Prostate gland (tissue), 2 donors: ENCODE data around the gene ABCA6. TPM values are rescaled to one million over a fixed set of nuclear protein-coding genes. Genes with fewer than 3 reads are reported as not detected.
"Not testable (repeated sequence)": the region's sequence is repeated elsewhere in the genome, so short reads cannot be mapped to it uniquely, and the experiment has no call there.

ENCODE experiments used
- DNase-seq: peaks from one replicate; pipeline ENCODE4 v3.0.0-alpha.2; 2019; ENCODE audit warnings: low spot score
- H3K27ac ChIP-seq, 2 donors: fragments of 200-600 bp; sonication (generic); 2 replicates each; pipeline ENCODE4 v1.5.1; 2017 to 2019
- H3K27me3 ChIP-seq: fragments of 200-600 bp; sonication (generic); replicated peaks from 2 replicates; pipeline ENCODE4 v1.5.1; 2019; ENCODE audit not compliant: insufficient read depth
- H3K36me3 ChIP-seq, 2 donors: fragments of 200-600 bp; sonication (generic); 1 replicate in 1 of 2; 2 replicates in 1 of 2; pipeline versions ENCODE4 v1.5.1 to v1.8.1; 2017 to 2019
- H3K4me1 ChIP-seq: fragments of 200-600 bp; sonication (generic); replicated peaks from 2 replicates; pipeline ENCODE4 v1.5.1; 2019
- H3K4me3 ChIP-seq, 2 donors: fragments of 200-600 bp; sonication (generic); 2 replicates each; pipeline ENCODE4 v1.5.1; 2017 to 2019
- H3K9me3 ChIP-seq: fragments of 200-600 bp; sonication (generic); 2 replicates; pipeline ENCODE4 v1.5.1; 2017
- POLR2A ChIP-seq: fragments of 450-650 bp; IDR thresholded peaks from one replicate; pipeline ENCODE4 v1.6.1; 2016; ENCODE audit warnings: antibody characterized with exemption, mild to moderate bottlenecking
- POLR2AphosphoS5 ChIP-seq: sonication (generic); formaldehyde crosslinking; IDR thresholded peaks from one replicate; pipeline ENCODE4 v1.6.1; 2017; ENCODE audit warnings: antibody characterized with exemption
- WGBS: methylation state at CpG from one replicate; pipeline ENCODE4 v1.1.5; 2018; 5-methylcytosine and 5-hydroxymethylcytosine counted together
- intact Hi-C: fragments of 100-400 bp; cut with DNase I; formaldehyde crosslinking; loops from one replicate; pipeline ENCODE4 v1.14.2; 2022
- total RNA-seq, 2 donors: library from RNA; depleted of rRNA; stranded (reverse); fragments of >200 nt; gene quantifications; one replicate each; pipeline ENCODE4 v1.1.0, GENCODE V29; 2016
- TF ChIP-seq, protein P1 (sequence below), 4 experiments: fragments of 200-600 bp in 2 of 4; fragments of 450-650 bp in 2 of 4; sonication (generic) in 2 of 4; IDR thresholded peaks; 1 replicate in 3 of 4; 2 replicates in 1 of 4; pipeline ENCODE4 v1.5.1; 2016 to 2019; ENCODE audit warnings: antibody characterized with exemption in 4 of 4, mild to moderate bottlenecking in 2 of 4, moderate library complexity in 2 of 4

Gene ABCA6
- total RNA-seq, 2 donors from 2014 or later, result 3.2 to 10.1 TPM

DNA sequence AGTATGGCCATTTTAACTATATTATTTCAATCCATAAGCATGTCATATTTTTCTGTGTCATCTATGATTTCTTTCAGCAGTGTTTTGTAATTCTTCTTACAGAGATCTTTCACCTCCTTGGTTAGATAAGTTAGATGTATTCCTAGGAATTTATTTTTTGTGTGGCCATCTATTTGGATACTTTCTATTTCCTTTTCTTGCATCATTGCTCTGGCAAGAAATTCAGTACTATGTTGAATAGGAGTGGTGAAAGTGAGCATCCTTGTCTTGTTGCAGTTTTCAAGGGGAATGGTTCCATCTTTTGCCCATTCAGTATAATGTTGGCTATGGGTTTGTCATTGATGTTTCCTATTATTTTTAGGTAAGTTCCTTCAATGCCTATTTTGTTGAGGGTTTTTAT, 65.9 kb downstream of the ABCA6 start:
- Histone ChIP-seq H3K9me3 (no peaks in the 10 kb centered on the region), H3K4me1 (no peaks in the 10 kb centered on the region), H3K4me3 (no peak overlapping the region), H3K27me3 (no peaks in the 10 kb centered on the region), H3K36me3 (no peaks in the 10 kb centered on the region), H3K27ac (no peak overlapping the region)
- no peak for DNase-seq
- no peak for TF ChIP-seq POLR2AphosphoS5
- TF ChIP-seq POLR2A, result no peak
- TF ChIP-seq, protein P1, sequence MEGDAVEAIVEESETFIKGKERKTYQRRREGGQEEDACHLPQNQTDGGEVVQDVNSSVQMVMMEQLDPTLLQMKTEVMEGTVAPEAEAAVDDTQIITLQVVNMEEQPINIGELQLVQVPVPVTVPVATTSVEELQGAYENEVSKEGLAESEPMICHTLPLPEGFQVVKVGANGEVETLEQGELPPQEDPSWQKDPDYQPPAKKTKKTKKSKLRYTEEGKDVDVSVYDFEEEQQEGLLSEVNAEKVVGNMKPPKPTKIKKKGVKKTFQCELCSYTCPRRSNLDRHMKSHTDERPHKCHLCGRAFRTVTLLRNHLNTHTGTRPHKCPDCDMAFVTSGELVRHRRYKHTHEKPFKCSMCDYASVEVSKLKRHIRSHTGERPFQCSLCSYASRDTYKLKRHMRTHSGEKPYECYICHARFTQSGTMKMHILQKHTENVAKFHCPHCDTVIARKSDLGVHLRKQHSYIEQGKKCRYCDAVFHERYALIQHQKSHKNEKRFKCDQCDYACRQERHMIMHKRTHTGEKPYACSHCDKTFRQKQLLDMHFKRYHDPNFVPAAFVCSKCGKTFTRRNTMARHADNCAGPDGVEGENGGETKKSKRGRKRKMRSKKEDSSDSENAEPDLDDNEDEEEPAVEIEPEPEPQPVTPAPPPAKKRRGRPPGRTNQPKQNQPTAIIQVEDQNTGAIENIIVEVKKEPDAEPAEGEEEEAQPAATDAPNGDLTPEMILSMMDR (IDR thresholded peaks at IDR 0.05), result no peak
- intact Hi-C loops, result no loop called here

DNA sequence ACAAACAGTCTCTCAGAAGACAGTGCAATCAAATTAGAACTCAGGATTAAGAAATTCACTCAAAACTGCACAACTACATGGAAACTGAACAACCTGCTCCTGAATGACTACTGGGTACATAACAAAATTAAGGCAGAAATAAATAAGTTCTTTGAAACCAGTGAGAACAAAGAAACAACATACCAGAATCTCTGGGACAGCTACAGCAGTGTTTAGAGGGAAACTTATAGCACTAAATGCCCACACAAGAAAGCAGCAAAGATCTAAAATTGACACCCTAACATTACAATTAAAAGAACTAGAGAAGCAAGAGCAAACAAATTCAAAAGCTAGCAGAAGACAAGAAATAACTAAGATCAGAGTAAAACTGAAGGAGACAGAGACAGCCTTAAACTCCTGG, 68.3 kb downstream of the ABCA6 start:
- H3K36me3 ChIP-seq, H3K4me3 ChIP-seq, H3K27me3 ChIP-seq, H3K9me3 ChIP-seq, DNase-seq, H3K4me1 ChIP-seq, H3K27ac ChIP-seq, intact Hi-C loops: not testable (repeated sequence)

DNA sequence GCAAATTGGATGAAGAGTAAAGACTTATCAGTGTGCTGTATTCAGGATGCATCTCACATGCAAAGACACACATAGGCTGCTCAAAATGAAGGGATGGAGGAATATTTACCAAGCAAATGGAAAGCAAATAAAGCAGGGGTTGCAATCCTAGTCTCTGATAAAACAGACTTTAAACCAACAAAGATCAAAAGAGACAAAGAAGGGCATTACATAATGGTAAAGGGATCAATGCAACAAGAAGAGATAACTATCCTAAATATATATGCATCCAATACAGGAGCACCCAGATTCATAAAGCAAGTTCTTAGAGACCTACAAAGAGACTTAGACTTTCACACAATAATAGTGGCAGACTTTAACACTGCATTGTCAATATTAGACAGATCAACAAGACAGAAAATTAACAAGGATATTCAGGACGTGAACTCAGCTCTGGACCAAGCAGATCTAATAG, 68.9 kb downstream of the ABCA6 start:
- H3K27me3 ChIP-seq, DNase-seq, intact Hi-C loops, H3K4me1 ChIP-seq, H3K27ac ChIP-seq, H3K9me3 ChIP-seq, H3K36me3 ChIP-seq, H3K4me3 ChIP-seq: not testable (repeated sequence)
- WGBS, result 42% methylated on average over 1 of the region's 1 CpG

DNA sequence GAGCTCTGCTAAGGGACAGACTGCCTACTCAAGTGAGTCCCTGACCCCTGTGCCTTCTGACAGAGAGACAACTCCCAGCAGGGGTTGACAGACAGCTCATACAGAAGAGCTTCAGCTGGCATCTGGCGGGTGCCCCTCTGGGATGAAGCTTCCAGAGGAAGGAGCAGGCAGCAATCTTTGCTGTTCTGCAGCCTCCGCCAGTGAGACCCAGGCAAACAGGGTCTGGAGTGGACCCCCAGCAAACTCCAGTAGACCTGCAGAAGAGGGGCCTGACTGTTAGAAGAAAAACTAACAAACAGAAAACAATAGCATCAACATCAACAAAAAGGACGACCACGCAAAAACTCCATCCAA, 70.5 kb downstream of the ABCA6 start:
- H3K27ac ChIP-seq, H3K4me1 ChIP-seq, H3K4me3 ChIP-seq, DNase-seq, H3K27me3 ChIP-seq, H3K36me3 ChIP-seq, intact Hi-C loops, H3K9me3 ChIP-seq: not testable (repeated sequence)
- WGBS, result 97% methylated on average over 4 of the region's 4 CpGs

DNA sequence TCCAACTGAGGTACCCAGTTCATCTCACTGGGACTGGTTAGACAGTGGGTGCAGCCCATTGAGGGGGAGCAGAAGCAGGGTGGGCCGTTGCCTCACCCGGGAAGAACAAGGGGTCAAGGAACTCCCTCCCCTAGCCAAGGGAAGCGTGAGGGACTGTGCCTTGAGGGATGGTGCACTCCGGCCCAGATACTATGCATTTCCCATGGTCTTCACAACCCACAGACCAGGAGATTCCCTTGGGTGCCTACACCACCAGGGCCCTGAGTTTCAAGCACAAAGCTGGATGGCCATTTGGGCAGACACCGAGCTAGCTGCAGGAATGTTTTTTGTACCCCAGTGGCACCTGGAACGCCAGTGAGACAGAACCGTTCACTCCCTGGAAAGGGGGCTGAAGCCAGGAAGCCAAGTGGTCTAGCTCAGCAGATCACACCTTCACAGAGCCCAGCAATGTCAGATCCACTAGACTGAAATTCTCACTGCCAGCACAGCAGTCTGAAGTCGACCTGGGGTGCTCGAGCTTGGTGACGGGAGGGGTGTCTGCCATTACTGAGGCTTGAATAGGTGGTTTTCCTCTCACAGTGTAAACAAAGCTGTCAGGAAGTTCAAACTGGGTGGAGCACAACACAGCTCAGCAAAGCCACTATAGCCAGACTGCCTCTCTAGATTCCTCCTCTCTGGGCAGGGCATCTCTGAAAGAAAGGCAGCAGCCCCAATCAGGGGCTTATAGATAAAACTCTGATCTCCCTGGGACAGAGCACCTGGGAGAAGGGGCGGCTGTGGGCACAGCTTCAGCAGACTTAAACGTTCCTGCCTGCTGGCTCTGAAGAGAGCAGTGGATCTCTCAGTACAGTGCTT, 71.1 kb downstream of the ABCA6 start:
- intact Hi-C loops, H3K27ac ChIP-seq, DNase-seq, H3K9me3 ChIP-seq, H3K4me3 ChIP-seq, H3K27me3 ChIP-seq, H3K4me1 ChIP-seq, H3K36me3 ChIP-seq: not testable (repeated sequence)
- 60% methylated on average over 12 of the region's 12 CpGs for WGBS

DNA sequence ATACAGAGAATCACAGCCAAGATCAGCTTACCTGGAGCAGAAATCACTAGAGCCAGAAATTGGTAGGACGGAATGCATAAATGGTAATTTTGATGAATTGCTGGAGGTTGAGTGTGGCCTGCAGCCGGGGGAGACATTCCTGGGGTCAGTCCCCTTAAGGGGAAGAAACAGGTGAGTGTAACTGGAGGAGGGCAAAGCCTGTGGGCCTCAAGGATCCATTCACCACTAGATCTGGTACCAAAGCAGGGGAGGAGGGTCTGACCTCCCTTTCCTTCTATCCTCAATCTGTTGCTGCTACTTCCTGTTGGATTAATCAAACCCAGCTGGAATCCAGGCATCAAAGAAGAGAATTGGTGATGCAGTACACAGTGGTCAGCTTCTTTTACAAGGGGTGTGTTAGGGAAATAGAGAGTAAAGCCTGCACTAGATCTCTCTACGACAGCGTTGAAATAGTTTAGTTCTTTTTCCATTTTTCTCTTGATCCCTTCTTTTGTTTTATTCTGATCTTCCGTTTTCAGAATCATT, 72.4 kb downstream of the ABCA6 start:
- intact Hi-C loops, result no loop called here
- TF ChIP-seq, protein P1 (IDR thresholded peaks at IDR 0.05), result no peak
- TF ChIP-seq POLR2AphosphoS5, result no peak
- TF ChIP-seq POLR2A, result no peak

More for the DNA sequence above, 72.4 kb downstream of the ABCA6 start:
- no peaks in the 10 kb centered on the region for H3K27me3 ChIP-seq
- no peaks in the 10 kb centered on the region for H3K36me3 ChIP-seq
- H3K9me3 ChIP-seq, result no peaks in the 10 kb centered on the region
- no peaks in the 10 kb centered on the region for H3K4me1 ChIP-seq
- H3K4me3 ChIP-seq, result no peak overlapping the region
- DNase-seq, result no peak
- WGBS, result 88% methylated on average over 5 of the region's 5 CpGs
- H3K27ac ChIP-seq, result no peak overlapping the region
